Panc1 (cell line): ENCODE measurements around the gene TBC1D22A. TPM values are rescaled to one million over a fixed set of nuclear protein-coding genes. Genes with fewer than 3 reads are reported as not detected.

ENCODE experiments used
- ATAC-seq: fragments of 200-7000 bp; cut with Tn5 transposase; 2 replicates; pipeline ENCODE4 v1.9.1; 2020; ENCODE audit warnings: mild to moderate bottlenecking, moderate library complexity
- BruUV-seq: library from RNA; stranded (reverse); fragments of 400-500 nt; replicated peaks from 2 replicates; lab custom pipeline; 2021; lab: Mats Ljungman, UMichigan
- CTCF ChIA-PET: fragments of 300-600 bp; sonication (Branson Sonifier 250); formaldehyde crosslinking; loops from one replicate; lab custom pipeline; 2022; ENCODE audit warnings: antibody characterized with exemption; lab: Charles Lee
- POLR2A ChIA-PET: fragments of 300-600 bp; sonication (Branson Sonifier 250); formaldehyde crosslinking; loops from one replicate; lab custom pipeline; 2022; ENCODE audit warnings: antibody characterized with exemption; lab: Charles Lee
- DNase-seq: peaks from one replicate; pipeline ENCODE4 v3.0.0-alpha.2; 2010; ENCODE audit warnings: low read depth, low spot score
- H3K27ac ChIP-seq: 2 replicates; pipeline ENCODE4 v1.5.1; 2011; ENCODE audit warnings: mild to moderate bottlenecking, low read length, inconsistent platforms
- H3K27me3 ChIP-seq: fragments of 200-500 bp; sonication (Bioruptor generic); 2 replicates; pipeline ENCODE4 v1.6.0; 2014; ENCODE audit warnings: low read length, inconsistent platforms; ENCODE audit not compliant: control insufficient read depth, insufficient read depth
- H3K36me3 ChIP-seq: fragments of 200-500 bp; sonication (Bioruptor generic); 2 replicates; pipeline ENCODE4 v1.5.1; 2014; ENCODE audit warnings: inconsistent platforms, mild to moderate bottlenecking, low read length, moderate library complexity; ENCODE audit not compliant: control insufficient read depth, insufficient read depth
- H3K4me1 ChIP-seq: 2 replicates; pipeline ENCODE4 v1.5.1; 2011; ENCODE audit warnings: inconsistent platforms, mild to moderate bottlenecking, low read length, moderate library complexity; ENCODE audit not compliant: control insufficient read depth, insufficient read depth
- H3K4me3 ChIP-seq, 2 experiments: 2 replicates each; pipeline ENCODE4 v1.5.1; 2011 to 2012; ENCODE audit warnings: low read depth in 2 of 2, low read length in 2 of 2, mild to moderate bottlenecking in 2 of 2, inconsistent platforms in 1 of 2, moderate library complexity in 1 of 2
- H3K9me3 ChIP-seq: fragments of 200-500 bp; sonication (Bioruptor generic); 2 replicates; pipeline ENCODE4 v1.5.1; 2014; ENCODE audit warnings: low read depth, mild to moderate bottlenecking, inconsistent platforms, low read length, moderate library complexity; ENCODE audit not compliant: control insufficient read depth, insufficient read depth
- POLR2AphosphoS5 ChIP-seq: IDR thresholded peaks from 2 replicates; pipeline ENCODE4 v1.6.1; 2012; ENCODE audit warnings: mild to moderate bottlenecking, low read depth, low read length, moderate library complexity
- SIN3A ChIP-seq: IDR thresholded peaks from 2 replicates; pipeline ENCODE4 v1.6.1; 2012; ENCODE audit warnings: low read depth, mild to moderate bottlenecking, low read length, moderate library complexity, borderline replicate concordance; ENCODE audit not compliant: insufficient read depth
- TCF7L2 ChIP-seq: IDR thresholded peaks from 2 replicates; pipeline ENCODE4 v1.6.1; 2011; ENCODE audit warnings: mild to moderate bottlenecking, low read depth, low read length, inconsistent platforms
- in situ Hi-C: cut with HindIII; loops from 2 replicates; pipeline ENCODE4 v1.10.0; 2016; ENCODE audit warnings: low sequenced_read_pairs, low pct_unique_long_range_greater_than_20kb
- intact Hi-C: fragments of 100-400 bp; cut with micrococcal nuclease; formaldehyde crosslinking; loops from one replicate; pipeline ENCODE4 v1.10.0; 2022; ENCODE audit not compliant: unreplicated experiment
- total RNA-seq: library from RNA; stranded (reverse); gene quantifications from one replicate; pipeline ENCODE4 v1.2.1, GENCODE V29; 2021; ENCODE audit not compliant: unreplicated experiment
- TF ChIP-seq, protein P1 (sequence below), 2 experiments: IDR thresholded peaks; 2 replicates each; pipeline ENCODE4 v1.6.1; 2011 to 2012; ENCODE audit warnings: low read depth in 2 of 2, control low read depth in 1 of 2, low read length in 1 of 2, mild to moderate bottlenecking in 1 of 2, moderate library complexity in 1 of 2; ENCODE audit not compliant: insufficient read depth in 1 of 2
- TF ChIP-seq, protein P2 (sequence below): fragments of 450-650 bp; IDR thresholded peaks from 2 replicates; pipeline ENCODE4 v1.5.1; 2017; ENCODE audit warnings: mild to moderate bottlenecking

TBC1D22A gene
- total RNA-seq, 1 experiment from 2014 or later: 28.7 TPM

DNA sequence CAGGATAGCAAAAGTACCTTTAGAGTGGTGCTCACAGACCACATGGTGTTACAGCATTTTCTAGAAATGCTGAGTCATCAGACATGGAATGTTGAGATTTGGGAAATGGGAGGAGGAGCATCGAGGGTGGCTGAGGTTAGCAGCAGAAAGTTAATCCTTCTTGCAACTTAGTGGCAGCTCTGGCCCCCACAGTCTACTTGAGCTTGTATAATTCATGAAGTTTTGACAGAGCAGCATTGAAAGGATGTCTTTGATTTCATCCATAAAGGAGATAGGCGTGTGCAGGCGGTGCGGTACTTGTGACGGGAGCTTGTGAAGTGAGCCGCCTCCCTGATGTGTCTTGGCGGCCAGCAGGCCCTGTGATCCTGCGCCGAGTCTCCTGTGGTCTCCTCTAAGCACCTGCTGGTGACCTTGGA, 330.5 kb downstream of the TBC1D22A start:
- DNase-seq (no peak), ATAC-seq (no peak)
- no peaks in the 10 kb centered on the region for H3K27me3 ChIP-seq
- no peaks in the 10 kb centered on the region for H3K4me1 ChIP-seq
- H3K27ac ChIP-seq: no peak overlapping the region
- ChIA-PET POLR2A (no interaction called here), CTCF (no interaction called here)
- in situ Hi-C loops: no loop called here
- intact Hi-C loops: no loop called here
- H3K36me3 ChIP-seq: no peaks in the 10 kb centered on the region
- H3K4me3 ChIP-seq: no peak overlapping the region
- no TSS peak for BruUV-seq
- H3K9me3 ChIP-seq: no peaks in the 10 kb centered on the region
- no peak for TF ChIP-seq TCF7L2
- TF ChIP-seq SIN3A: no peak
- TF ChIP-seq, protein P1, sequence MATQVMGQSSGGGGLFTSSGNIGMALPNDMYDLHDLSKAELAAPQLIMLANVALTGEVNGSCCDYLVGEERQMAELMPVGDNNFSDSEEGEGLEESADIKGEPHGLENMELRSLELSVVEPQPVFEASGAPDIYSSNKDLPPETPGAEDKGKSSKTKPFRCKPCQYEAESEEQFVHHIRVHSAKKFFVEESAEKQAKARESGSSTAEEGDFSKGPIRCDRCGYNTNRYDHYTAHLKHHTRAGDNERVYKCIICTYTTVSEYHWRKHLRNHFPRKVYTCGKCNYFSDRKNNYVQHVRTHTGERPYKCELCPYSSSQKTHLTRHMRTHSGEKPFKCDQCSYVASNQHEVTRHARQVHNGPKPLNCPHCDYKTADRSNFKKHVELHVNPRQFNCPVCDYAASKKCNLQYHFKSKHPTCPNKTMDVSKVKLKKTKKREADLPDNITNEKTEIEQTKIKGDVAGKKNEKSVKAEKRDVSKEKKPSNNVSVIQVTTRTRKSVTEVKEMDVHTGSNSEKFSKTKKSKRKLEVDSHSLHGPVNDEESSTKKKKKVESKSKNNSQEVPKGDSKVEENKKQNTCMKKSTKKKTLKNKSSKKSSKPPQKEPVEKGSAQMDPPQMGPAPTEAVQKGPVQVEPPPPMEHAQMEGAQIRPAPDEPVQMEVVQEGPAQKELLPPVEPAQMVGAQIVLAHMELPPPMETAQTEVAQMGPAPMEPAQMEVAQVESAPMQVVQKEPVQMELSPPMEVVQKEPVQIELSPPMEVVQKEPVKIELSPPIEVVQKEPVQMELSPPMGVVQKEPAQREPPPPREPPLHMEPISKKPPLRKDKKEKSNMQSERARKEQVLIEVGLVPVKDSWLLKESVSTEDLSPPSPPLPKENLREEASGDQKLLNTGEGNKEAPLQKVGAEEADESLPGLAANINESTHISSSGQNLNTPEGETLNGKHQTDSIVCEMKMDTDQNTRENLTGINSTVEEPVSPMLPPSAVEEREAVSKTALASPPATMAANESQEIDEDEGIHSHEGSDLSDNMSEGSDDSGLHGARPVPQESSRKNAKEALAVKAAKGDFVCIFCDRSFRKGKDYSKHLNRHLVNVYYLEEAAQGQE (IDR thresholded peaks at IDR 0.05; ENCODE audit: insufficient read depth in 1 of 2, low read depth in 2 of 2, low read length in 1 of 2): no peak
- TF ChIP-seq, protein P2, sequence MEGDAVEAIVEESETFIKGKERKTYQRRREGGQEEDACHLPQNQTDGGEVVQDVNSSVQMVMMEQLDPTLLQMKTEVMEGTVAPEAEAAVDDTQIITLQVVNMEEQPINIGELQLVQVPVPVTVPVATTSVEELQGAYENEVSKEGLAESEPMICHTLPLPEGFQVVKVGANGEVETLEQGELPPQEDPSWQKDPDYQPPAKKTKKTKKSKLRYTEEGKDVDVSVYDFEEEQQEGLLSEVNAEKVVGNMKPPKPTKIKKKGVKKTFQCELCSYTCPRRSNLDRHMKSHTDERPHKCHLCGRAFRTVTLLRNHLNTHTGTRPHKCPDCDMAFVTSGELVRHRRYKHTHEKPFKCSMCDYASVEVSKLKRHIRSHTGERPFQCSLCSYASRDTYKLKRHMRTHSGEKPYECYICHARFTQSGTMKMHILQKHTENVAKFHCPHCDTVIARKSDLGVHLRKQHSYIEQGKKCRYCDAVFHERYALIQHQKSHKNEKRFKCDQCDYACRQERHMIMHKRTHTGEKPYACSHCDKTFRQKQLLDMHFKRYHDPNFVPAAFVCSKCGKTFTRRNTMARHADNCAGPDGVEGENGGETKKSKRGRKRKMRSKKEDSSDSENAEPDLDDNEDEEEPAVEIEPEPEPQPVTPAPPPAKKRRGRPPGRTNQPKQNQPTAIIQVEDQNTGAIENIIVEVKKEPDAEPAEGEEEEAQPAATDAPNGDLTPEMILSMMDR: no peak
- no peak for TF ChIP-seq POLR2AphosphoS5

DNA sequence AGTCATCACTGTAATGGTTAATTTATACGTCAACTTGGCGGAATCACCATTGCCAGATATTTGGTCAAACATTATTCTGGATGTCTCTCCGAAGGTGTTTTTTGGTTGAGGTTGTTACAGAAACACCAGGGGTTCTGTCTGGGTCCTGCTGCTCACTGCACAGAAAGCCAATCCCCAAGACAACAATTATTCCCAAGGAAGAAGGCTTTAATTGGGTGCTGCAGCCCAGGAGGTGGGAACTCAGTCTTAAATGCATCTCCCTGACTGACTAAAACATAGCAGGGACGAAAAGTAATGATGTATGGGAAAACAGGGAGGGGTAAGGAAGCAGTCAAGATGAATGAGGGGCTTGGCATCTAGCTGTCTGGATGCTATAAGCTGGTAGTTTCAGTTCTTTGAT, 331.3 kb downstream of the TBC1D22A start:
- H3K4me3 ChIP-seq: no peak overlapping the region
- H3K36me3 ChIP-seq: no peaks in the 10 kb centered on the region
- intact Hi-C loops (no loop called here), in situ Hi-C loops (no loop called here)
- ChIA-PET POLR2A (no interaction called here), CTCF (no interaction called here)
- ATAC-seq (no peak), DNase-seq (no peak)
- no TSS peak for BruUV-seq
- TF ChIP-seq SIN3A (no peak), POLR2AphosphoS5 (no peak), TCF7L2 (no peak)
- TF ChIP-seq, protein P2: no peak
- TF ChIP-seq, protein P1 (IDR thresholded peaks at IDR 0.05; ENCODE audit: insufficient read depth in 1 of 2, low read depth in 2 of 2, low read length in 1 of 2): no peak
- no peaks in the 10 kb centered on the region for H3K27me3 ChIP-seq
- no peaks in the 10 kb centered on the region for H3K9me3 ChIP-seq
- no peak overlapping the region for H3K27ac ChIP-seq
- no peaks in the 10 kb centered on the region for H3K4me1 ChIP-seq
